NCI-H526 (cell line): ENCODE data around the gene EXTL1.
"Not testable (repeated sequence)": the region's sequence is repeated elsewhere in the genome, so short reads cannot be mapped to it uniquely, and the experiment has no call there.

Experiments used
- DNase-seq, 2 experiments: peaks; one replicate each; lab custom pipeline; 2025; lab: John Stamatoyannopoulos, UW

Gene EXTL1

GRCh38 chr1:26021647-26022403 lies at the start of gene EXTL1:
Gene EXTL1, plus strand, starts transcription at chr1:26021775. Its CDS starts 872 bp downstream, at chr1:26022647.
- DNase-seq = peak in 1 of 2 experiments; percentile 54

GRCh38 chr1:25971811-25972180 lies 49.8 kb upstream of the EXTL1 start:
- no peak for DNase-seq

GRCh38 chr1:25973610-25974321 lies 47.8 kb upstream of the EXTL1 start:
- DNase-seq = no peak

GRCh38 chr1:25977801-25978200 lies 43.8 kb upstream of the EXTL1 start:
- no peak for DNase-seq

GRCh38 chr1:25978403-25978802 lies 43.2 kb upstream of the EXTL1 start:
- no peak for DNase-seq

GRCh38 chr1:25979210-25979609 lies 42.4 kb upstream of the EXTL1 start:
- no peak for DNase-seq

- no peak for DNase-seq
These were observed 36.4 kb upstream of the EXTL1 start for GRCh38 chr1:25985171-25985570.

- no peak for DNase-seq
These were observed 35.9 kb upstream of the EXTL1 start for GRCh38 chr1:25985670-25986069.

- not testable (repeated sequence) for DNase-seq
These were observed 34.8 kb upstream of the EXTL1 start for GRCh38 chr1:25986773-25987172.

- no peak for DNase-seq
These were observed 33.6 kb upstream of the EXTL1 start for GRCh38 chr1:25987951-25988350.

- DNase-seq = no peak
These were observed 31.9 kb upstream of the EXTL1 start for GRCh38 chr1:25989440-25990234.

GRCh38 chr1:25990251-25990650 lies 31.3 kb upstream of the EXTL1 start:
- no peak for DNase-seq

- DNase-seq = no peak
These were observed 30.7 kb upstream of the EXTL1 start for GRCh38 chr1:25990702-25991395.

- DNase-seq = no peak
These were observed 29.5 kb upstream of the EXTL1 start for GRCh38 chr1:25991937-25992688.

GRCh38 chr1:25992689-25993171 lies 28.8 kb upstream of the EXTL1 start:
- no peak for DNase-seq

- DNase-seq = no peak
These were observed 28.2 kb upstream of the EXTL1 start for GRCh38 chr1:25993197-25993951.

GRCh38 chr1:25994402-25995150 lies 27.0 kb upstream of the EXTL1 start:
- DNase-seq = no peak

- peak in 1 of 2 experiments; percentile 5 for DNase-seq
These were observed 24.4 kb upstream of the EXTL1 start for GRCh38 chr1:25996966-25997827.
